IMR-90 (cell line): Measurements from ENCODE around the gene DDAH2. TPM values are rescaled to one million over a fixed set of nuclear protein-coding genes. Genes with fewer than 3 reads are reported as not detected.

Experiments used
- ATAC-seq: fragments of 200-7000 bp; cut with Tn5 transposase; 2 replicates; pipeline ENCODE4 v1.9.1; 2020; ENCODE audit warnings: low read depth, mild to moderate bottlenecking, moderate library complexity
- BruUV-seq: library from RNA; stranded (reverse); fragments of 400-500 nt; replicated peaks from 2 replicates; lab custom pipeline; 2021; lab: Mats Ljungman, UMichigan
- CTCF ChIA-PET: fragments of 300-600 bp; formaldehyde crosslinking; extraction: SDS; loops from one replicate; lab custom pipeline; 2021; ENCODE audit warnings: antibody characterized with exemption; lab: Yijun Ruan, JAX
- POLR2A ChIA-PET: fragments of 300-600 bp; sonication (Branson Sonifier 250); formaldehyde crosslinking; loops from one replicate; lab custom pipeline; 2022; ENCODE audit warnings: antibody characterized with exemption; ENCODE audit not compliant: unreplicated experiment; lab: Charles Lee
- DNase-seq: peaks from one replicate; pipeline ENCODE4 v3.0.0; 2013
- H2AFZ ChIP-seq: replicated peaks from 2 replicates; pipeline ENCODE3; 2013; ENCODE audit warnings: low read length, mild to moderate bottlenecking; ENCODE audit not compliant: poor library complexity
- H2AK5ac ChIP-seq: 2 replicates; pipeline ENCODE4 v1.6.1; 2013; ENCODE audit warnings: low read depth, low read length, inconsistent platforms
- H2AK9ac ChIP-seq: replicated peaks from 2 replicates; pipeline ENCODE3; 2013; ENCODE audit warnings: mild to moderate bottlenecking, low read depth, low read length, moderate library complexity; ENCODE audit not compliant: poor library complexity
- H2BK120ac ChIP-seq: 2 replicates; pipeline ENCODE4 v1.6.1; 2013; ENCODE audit warnings: low read depth, low read length, inconsistent platforms
- H2BK15ac ChIP-seq: 3 replicates; pipeline ENCODE4 v1.6.1; 2013; ENCODE audit warnings: low read depth, low read length, inconsistent platforms
- H2BK20ac ChIP-seq: 2 replicates; pipeline ENCODE4 v1.6.1; 2013; ENCODE audit warnings: low read depth, mild to moderate bottlenecking, inconsistent platforms, low read length, moderate library complexity
- H2BK5ac ChIP-seq: 2 replicates; pipeline ENCODE4 v1.6.1; 2013; ENCODE audit warnings: mild to moderate bottlenecking, low read depth, low read length, inconsistent platforms; ENCODE audit not compliant: poor library complexity, severe bottlenecking
- H3K14ac ChIP-seq: replicated peaks from 2 replicates; pipeline ENCODE4 v1.6.1; 2013; ENCODE audit warnings: low read depth, low read length, inconsistent platforms
- H3K18ac ChIP-seq: 2 replicates; pipeline ENCODE4 v1.6.1; 2013; ENCODE audit warnings: low read depth, low read length, control low read depth
- H3K23ac ChIP-seq: 2 replicates; pipeline ENCODE4 v1.6.1; 2013; ENCODE audit warnings: low read depth, low read length, inconsistent platforms
- H3K27ac ChIP-seq: 2 replicates; pipeline ENCODE4 v1.5.1; 2013; ENCODE audit warnings: mild to moderate bottlenecking, control low read depth, low read length; ENCODE audit not compliant: insufficient read depth
- H3K27me3 ChIP-seq: 2 replicates; pipeline ENCODE4 v1.6.1; 2013; ENCODE audit warnings: low read length; ENCODE audit not compliant: control insufficient read depth, insufficient read depth
- H3K36me3 ChIP-seq: 2 replicates; pipeline ENCODE4 v1.6.1; 2013; ENCODE audit warnings: low read length, mixed read lengths; ENCODE audit not compliant: control insufficient read depth, insufficient read depth
- H3K4ac ChIP-seq: 2 replicates; pipeline ENCODE4 v1.6.1; 2013; ENCODE audit warnings: low read depth, low read length, inconsistent platforms
- H3K4me1 ChIP-seq: 2 replicates; pipeline ENCODE4 v1.6.1; 2013; ENCODE audit warnings: low read length, mixed read lengths; ENCODE audit not compliant: control insufficient read depth, insufficient read depth
- H3K4me2 ChIP-seq: 2 replicates; pipeline ENCODE4 v1.6.1; 2013; ENCODE audit warnings: low read depth, mild to moderate bottlenecking, control low read depth, low read length, moderate library complexity
- H3K4me3 ChIP-seq: 2 replicates; pipeline ENCODE4 v1.5.1; 2013; ENCODE audit warnings: low read depth, mild to moderate bottlenecking, control low read depth, low read length, moderate library complexity; ENCODE audit not compliant: insufficient read depth
- H3K56ac ChIP-seq: 2 replicates; pipeline ENCODE4 v1.6.1; 2013; ENCODE audit warnings: low read length, inconsistent platforms; ENCODE audit not compliant: insufficient read depth; ENCODE audit errors: extremely low read depth
- H3K79me1 ChIP-seq, 2 experiments: 2 replicates each; pipeline ENCODE4 v1.6.1; 2013; ENCODE audit warnings: low read length in 2 of 2, inconsistent platforms in 1 of 2, low read depth in 1 of 2
- H3K9ac ChIP-seq: 2 replicates; pipeline ENCODE4 v1.6.1; 2013; ENCODE audit warnings: low read depth, low read length, control low read depth
- H3K9me1 ChIP-seq: 2 replicates; pipeline ENCODE4 v1.6.1; 2013; ENCODE audit warnings: low read length, inconsistent platforms; ENCODE audit not compliant: insufficient read depth
- H3K9me3 ChIP-seq: 2 replicates; pipeline ENCODE4 v1.6.1; 2013; ENCODE audit warnings: low read length; ENCODE audit not compliant: control insufficient read depth, insufficient read depth
- H4K20me1 ChIP-seq: 2 replicates; pipeline ENCODE4 v1.6.1; 2013; ENCODE audit warnings: low read length, inconsistent platforms; ENCODE audit not compliant: insufficient read depth
- H4K5ac ChIP-seq: 2 replicates; pipeline ENCODE4 v1.6.1; 2013; ENCODE audit warnings: mild to moderate bottlenecking, low read depth, low read length, control low read depth
- H4K8ac ChIP-seq, 2 experiments: 2 replicates each; pipeline ENCODE4 v1.6.1; 2013; ENCODE audit warnings: low read depth in 2 of 2, low read length in 2 of 2, control low read depth in 1 of 2, inconsistent platforms in 1 of 2
- H4K91ac ChIP-seq: 2 replicates; pipeline ENCODE4 v1.6.1; 2013; ENCODE audit warnings: low read depth, low read length, inconsistent platforms; ENCODE audit not compliant: insufficient read depth
- BHLHE40 ChIP-seq: fragments of 150-350 bp; IDR thresholded peaks from 2 replicates; pipeline ENCODE4 v1.6.1; 2016; ENCODE audit warnings: mild to moderate bottlenecking, low read depth, low read length
- CEBPB ChIP-seq: IDR thresholded peaks from 2 replicates; pipeline ENCODE4 v1.6.1; 2012; ENCODE audit warnings: low read depth, low read length, improper control_type of control experiment
- CHD1 ChIP-seq: IDR thresholded peaks from 2 replicates; pipeline ENCODE4 v1.6.1; 2012; ENCODE audit warnings: low read depth, low read length, improper control_type of control experiment
- FOS ChIP-seq: fragments of 150-350 bp; IDR thresholded peaks from 2 replicates; pipeline ENCODE4 v1.6.1; 2016; ENCODE audit warnings: low read depth, low read length
- MAFK ChIP-seq: IDR thresholded peaks from 2 replicates; pipeline ENCODE4 v1.6.1; 2012; ENCODE audit warnings: low read depth, low read length, improper control_type of control experiment
- MAZ ChIP-seq: IDR thresholded peaks from 2 replicates; pipeline ENCODE4 v1.6.1; 2012; ENCODE audit warnings: low read depth, mild to moderate bottlenecking, low read length, improper control_type of control experiment, moderate library complexity, borderline replicate concordance
- MXI1 ChIP-seq: IDR thresholded peaks from 2 replicates; pipeline ENCODE4 v1.6.1; 2012; ENCODE audit warnings: low read depth, mild to moderate bottlenecking, low read length, moderate library complexity, borderline replicate concordance
- POLR2A ChIP-seq: IDR thresholded peaks from 2 replicates; pipeline ENCODE4 v1.6.1; 2012; ENCODE audit warnings: mild to moderate bottlenecking, low read depth, low read length
- RAD21 ChIP-seq: IDR thresholded peaks from 2 replicates; pipeline ENCODE4 v1.6.1; 2012; ENCODE audit warnings: low read length, improper control_type of control experiment
- RCOR1 ChIP-seq: IDR thresholded peaks from 2 replicates; pipeline ENCODE4 v1.6.1; 2012; ENCODE audit warnings: mild to moderate bottlenecking, low read length, improper control_type of control experiment; ENCODE audit not compliant: insufficient replicate concordance
- WGBS, 2 experiments: methylation state at CpG; one replicate each; pipeline versions ENCODE4 v1.1.5 to v1.1.7; 2013; ENCODE audit warnings: missing lambda C conversion rate in 2 of 2; ENCODE audit not compliant: insufficient read length in 1 of 2; ENCODE audit errors: extremely low coverage in 2 of 2; 5-methylcytosine and 5-hydroxymethylcytosine counted together
- dilution Hi-C: fragments of 300-500 bp; cut with HindIII; formaldehyde crosslinking; loops from one replicate; pipeline ENCODE4 v1.14.3; 2018; ENCODE audit warnings: low sequenced_read_pairs; ENCODE audit not compliant: unreplicated experiment
- in situ Hi-C: fragments of 300-500 bp; cut with MboI; formaldehyde crosslinking; loops from 3 replicates; pipeline ENCODE4 v1.14.3; 2019; ENCODE audit warnings: low sequenced_read_pairs, inconsistent platforms, mixed read lengths
- intact Hi-C: fragments of 100-400 bp; cut with micrococcal nuclease; formaldehyde crosslinking; loops from 2 replicates; pipeline ENCODE4 v1.10.0; 2022
- polyA plus RNA-seq, 3 experiments: library from polyadenylated mRNA; depleted of rRNA; stranded (reverse); fragments of >200 nt; gene quantifications; 2 replicates each; pipeline ENCODE4 v1.2.3, GENCODE V29; 2012; ENCODE audit warnings: low replicate concordance in 1 of 3
- total RNA-seq: library from RNA; depleted of rRNA; stranded (reverse); fragments of >200 nt; gene quantifications from 2 replicates; pipeline ENCODE4 v1.2.3, GENCODE V29; 2012
- TF ChIP-seq, protein P1 (sequence below): fragments of 150-350 bp; IDR thresholded peaks from 2 replicates; pipeline ENCODE4 v1.6.1; 2017; ENCODE audit warnings: mild to moderate bottlenecking, antibody characterized with exemption, low read length, low read depth
- TF ChIP-seq, protein P2 (sequence below): fragments of 150-350 bp; IDR thresholded peaks from 2 replicates; pipeline ENCODE4 v1.6.1; 2016; ENCODE audit warnings: low read depth, mild to moderate bottlenecking, low read length, moderate library complexity, borderline replicate concordance

Gene DDAH2
- total and polyA plus RNA-seq, 2 of the 4 experiments (the other 2 are of a cell fraction) = 40.7 to 57.9 TPM

DNA sequence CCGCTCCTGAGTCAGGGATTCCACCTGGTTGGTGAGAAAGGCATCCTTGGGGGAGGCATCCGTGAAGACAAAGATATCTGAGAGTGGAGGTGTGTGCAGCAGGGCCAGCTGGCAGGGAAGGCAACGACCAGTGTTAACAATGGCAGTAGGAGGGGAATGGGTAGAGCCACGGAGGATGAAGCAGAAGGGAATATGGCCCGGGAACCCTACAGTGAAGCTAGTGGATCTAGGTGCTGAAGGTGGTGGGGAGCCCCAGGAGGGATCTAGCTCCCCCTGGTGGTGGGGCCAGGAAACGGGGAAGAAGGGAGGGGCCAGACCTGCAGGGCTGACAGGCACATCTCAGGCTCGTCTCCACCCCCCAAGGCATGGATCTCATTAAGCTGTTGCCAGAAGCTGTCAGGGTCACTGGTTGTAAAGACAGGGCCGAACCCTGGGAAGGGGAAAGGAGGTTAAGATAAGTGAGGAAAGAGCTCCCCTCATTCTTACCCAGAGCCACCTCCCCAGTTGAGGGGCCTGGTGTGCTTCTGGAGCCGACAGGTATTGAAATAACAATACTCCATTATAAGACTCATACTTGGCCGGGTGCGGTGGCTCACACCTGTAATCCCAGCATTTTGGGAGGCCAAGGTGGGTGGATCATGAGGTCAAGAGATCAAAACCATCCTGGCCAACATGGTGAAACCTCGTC is 40.7 kb upstream of the DDAH2 start (continued):
- TF ChIP-seq MAZ = peak; percentile 72; the same call in 1 of the 2 replicates

DNA sequence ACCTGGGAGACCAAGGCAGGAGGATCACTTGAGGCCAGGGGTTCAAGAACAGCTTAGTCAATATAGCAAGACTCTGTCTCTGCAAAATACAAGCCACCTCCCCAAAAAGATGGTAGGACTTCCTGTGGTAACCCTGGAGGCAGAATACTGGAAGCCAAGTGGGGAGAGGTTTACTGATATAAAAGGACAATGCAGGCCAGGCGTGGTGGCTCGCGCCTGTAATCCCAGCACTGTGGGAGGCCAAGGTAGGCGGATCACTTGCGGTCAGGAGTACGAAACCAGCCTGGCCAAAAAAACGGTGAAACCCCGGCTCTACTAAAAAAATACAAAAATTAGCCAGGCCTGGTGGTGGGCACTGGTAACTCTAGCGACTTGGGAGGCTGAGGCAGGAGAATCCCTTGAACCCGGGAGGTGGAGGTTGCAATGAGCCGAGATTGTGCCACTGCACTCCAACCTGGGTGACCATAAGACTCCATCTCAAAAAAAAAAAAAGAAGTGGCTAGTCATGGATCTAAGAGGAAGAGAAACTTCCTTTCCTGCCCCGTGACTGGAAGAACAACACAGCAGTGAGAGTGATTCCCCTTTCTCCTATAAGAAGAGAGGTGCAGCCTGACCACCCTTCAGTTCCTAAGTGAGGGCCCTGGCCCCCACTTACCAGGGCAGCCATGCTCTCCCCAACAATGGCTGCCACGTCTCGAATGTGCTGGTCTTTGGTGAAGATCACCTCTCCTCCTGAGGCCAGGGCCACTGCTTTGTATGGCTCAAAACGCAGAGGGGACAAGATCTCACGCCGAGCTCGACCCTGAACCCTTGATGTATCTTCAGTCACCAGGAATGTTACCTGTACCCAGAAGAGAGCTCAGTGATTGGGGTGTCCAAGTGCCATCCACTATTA is 39.5 kb upstream of the DDAH2 start:
- H4K91ac ChIP-seq = no peak overlapping the region
- no peak overlapping the region for H2AK9ac ChIP-seq
- H2BK15ac ChIP-seq = no peak overlapping the region
- no peak for ATAC-seq
- peaks cover 6% of the 10 kb centered on the region for H3K9me1 ChIP-seq
- no peak overlapping the region for H3K18ac ChIP-seq
- H4K5ac ChIP-seq = no peak overlapping the region
- no peak overlapping the region for H3K4me3 ChIP-seq
- no TSS peak for BruUV-seq
- no peak for DNase-seq
- H2AFZ ChIP-seq = no peak overlapping the region
- POLR2A ChIA-PET = no interaction called here
- no peak overlapping the region for H3K9ac ChIP-seq
- H2BK120ac ChIP-seq = no peak overlapping the region
- H3K36me3 ChIP-seq = no peaks in the 10 kb centered on the region
- H3K79me1 ChIP-seq = no peaks in the 10 kb centered on the region
- in situ Hi-C loops = no loop called here
- no peak overlapping the region for H2BK20ac ChIP-seq
- no peak overlapping the region for H3K27ac ChIP-seq
- intact Hi-C loops = no loop called here
- no peaks in the 10 kb centered on the region for H4K20me1 ChIP-seq
- no peak overlapping the region for H3K4ac ChIP-seq
- dilution Hi-C loops = no loop called here
- H2AK5ac ChIP-seq = no peak overlapping the region
- H2BK5ac ChIP-seq = no peak overlapping the region
- no peak overlapping the region for H3K56ac ChIP-seq
- no peaks in the 10 kb centered on the region for H3K9me3 ChIP-seq
- TF ChIP-seq RCOR1 = no peak
- TF ChIP-seq, protein P1, sequence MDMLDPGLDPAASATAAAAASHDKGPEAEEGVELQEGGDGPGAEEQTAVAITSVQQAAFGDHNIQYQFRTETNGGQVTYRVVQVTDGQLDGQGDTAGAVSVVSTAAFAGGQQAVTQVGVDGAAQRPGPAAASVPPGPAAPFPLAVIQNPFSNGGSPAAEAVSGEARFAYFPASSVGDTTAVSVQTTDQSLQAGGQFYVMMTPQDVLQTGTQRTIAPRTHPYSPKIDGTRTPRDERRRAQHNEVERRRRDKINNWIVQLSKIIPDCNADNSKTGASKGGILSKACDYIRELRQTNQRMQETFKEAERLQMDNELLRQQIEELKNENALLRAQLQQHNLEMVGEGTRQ = no peak
- TF ChIP-seq POLR2A = no peak
- no peak for TF ChIP-seq MAZ
- TF ChIP-seq BHLHE40 = no peak
- TF ChIP-seq CEBPB = no peak
- TF ChIP-seq FOS = no peak
- TF ChIP-seq RAD21 = no peak
- no peak for TF ChIP-seq CHD1
- no peak for TF ChIP-seq MAFK
- TF ChIP-seq, protein P2, sequence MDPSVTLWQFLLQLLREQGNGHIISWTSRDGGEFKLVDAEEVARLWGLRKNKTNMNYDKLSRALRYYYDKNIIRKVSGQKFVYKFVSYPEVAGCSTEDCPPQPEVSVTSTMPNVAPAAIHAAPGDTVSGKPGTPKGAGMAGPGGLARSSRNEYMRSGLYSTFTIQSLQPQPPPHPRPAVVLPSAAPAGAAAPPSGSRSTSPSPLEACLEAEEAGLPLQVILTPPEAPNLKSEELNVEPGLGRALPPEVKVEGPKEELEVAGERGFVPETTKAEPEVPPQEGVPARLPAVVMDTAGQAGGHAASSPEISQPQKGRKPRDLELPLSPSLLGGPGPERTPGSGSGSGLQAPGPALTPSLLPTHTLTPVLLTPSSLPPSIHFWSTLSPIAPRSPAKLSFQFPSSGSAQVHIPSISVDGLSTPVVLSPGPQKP = no peak
- TF ChIP-seq MXI1 = no peak
- peaks cover 1% of the 10 kb centered on the region; the same call in 1 of the 2 replicates for H3K4me1 ChIP-seq
- H3K4me2 ChIP-seq = no peak overlapping the region
- H4K8ac ChIP-seq = no peak overlapping the region
- H3K23ac ChIP-seq = no peak overlapping the region
- H3K27me3 ChIP-seq = no peaks in the 10 kb centered on the region
- CTCF ChIA-PET = interaction anchor here (1.3 to 1.6 kb wide), 2 partner anchors 16 to 18 kb away, joined by 3 to 5 read pairs; no protein-coding TSS in a partner anchor
- no peak overlapping the region for H3K14ac ChIP-seq
- 87% methylated on average over 9 of the region's 18 CpGs; no CpG with 5 or more reads in 1 of the 2 experiments for WGBS, 2 experiments
